GM21717 (cell line): Measurements from ENCODE around the gene SERPINE1.

Experiments used
- ATAC-seq: cut with Tn5 transposase; IDR thresholded peaks from one replicate; pipeline ENCODE4 v1.9.1; 2021; ENCODE audit warnings: mild to moderate bottlenecking, moderate library complexity; ENCODE audit not compliant: unreplicated experiment

SERPINE1 gene

GRCh38 chr7:101151908-101152651 is 25.2 kb downstream of the SERPINE1 start:
- no peak for ATAC-seq

- peak; percentile 73 for ATAC-seq
Measured at GRCh38 chr7:101153969-101154692, 27.2 kb downstream of the SERPINE1 start, which contains the start of gene AP1S1. TSS of gene AP1S1 (plus strand) at chr7:101154476. CDS start at chr7:101154515, 39 bp downstream.

- no peak for ATAC-seq
Measured at GRCh38 chr7:101154693-101155102, 27.8 kb downstream of the SERPINE1 start.

- ATAC-seq: no peak
Measured at GRCh38 chr7:101155303-101155702, 28.4 kb downstream of the SERPINE1 start.

- ATAC-seq: no peak
Measured at GRCh38 chr7:101156277-101156676, 29.4 kb downstream of the SERPINE1 start.

GRCh38 chr7:101156866-101157589 is 30.1 kb downstream of the SERPINE1 start:
- ATAC-seq: no peak

- ATAC-seq: no peak
Measured at GRCh38 chr7:101159696-101160674, 33.1 kb downstream of the SERPINE1 start.

GRCh38 chr7:101160910-101161309 is 34.0 kb downstream of the SERPINE1 start:
- ATAC-seq: no peak

- ATAC-seq: no peak
Measured at GRCh38 chr7:101161692-101162471, 35.0 kb downstream of the SERPINE1 start.

GRCh38 chr7:101162551-101163278 is 35.8 kb downstream of the SERPINE1 start:
- ATAC-seq: no peak

- ATAC-seq: no peak
Measured at GRCh38 chr7:101163279-101164070, 36.6 kb downstream of the SERPINE1 start.

GRCh38 chr7:101164071-101164840 is 37.4 kb downstream of the SERPINE1 start:
- ATAC-seq: no peak

- ATAC-seq: peak; percentile 42
Measured at GRCh38 chr7:101165075-101165957, 38.4 kb downstream of the SERPINE1 start, which contains the start of gene VGF. TSS of gene VGF (minus strand) at chr7:101165569. CDS start at chr7:101164843, 726 bp downstream.

GRCh38 chr7:101165958-101166647 is 39.2 kb downstream of the SERPINE1 start:
- ATAC-seq: no peak

GRCh38 chr7:101166648-101166908 is 39.7 kb downstream of the SERPINE1 start:
- no peak for ATAC-seq
